B cell (primary cell): ENCODE results near the gene METAP1D.

ENCODE experiments used
- CTCF ChIP-seq: fragments of 200-600 bp; IDR thresholded peaks from one replicate; pipeline ENCODE4 v1.8.0; 2022; ENCODE audit warnings: antibody characterized with exemption, mild to moderate bottlenecking
- EZH2 ChIP-seq: IDR thresholded peaks from 2 replicates; pipeline ENCODE4 v1.6.1; 2012; ENCODE audit warnings: borderline replicate concordance, low read depth, mild to moderate bottlenecking, moderate library complexity, low read length; ENCODE audit not compliant: insufficient read depth, poor library complexity, severe bottlenecking

GRCh38 chr2:172081221-172082022 lies 81.7 kb downstream of the METAP1D start:
- TF ChIP-seq EZH2 (peak; percentile 44), CTCF (no peak)
